Neural cell (in vitro differentiated cells): ENCODE measurements around the gene SAMD4A. TPM values are rescaled to one million over a fixed set of nuclear protein-coding genes. Genes with fewer than 3 reads are reported as not detected.

Source experiments
- H2AFZ ChIP-seq: fragments of 200-600, 300-800 bp; sonication (generic), shearing (Covaris generic); 2 replicates; pipeline ENCODE4 v1.6.0; 2014; ENCODE audit warnings: low read depth, mild to moderate bottlenecking, antibody characterized with exemption, low read length, moderate library complexity
- H3F3A ChIP-seq: fragments of 200-600 bp; shearing (Covaris generic); 2 replicates; pipeline ENCODE4 v1.6.1; 2016; ENCODE audit warnings: mild to moderate bottlenecking, moderate library complexity, mixed read lengths, antibody characterized with exemption, low read length; ENCODE audit not compliant: insufficient read depth, poor library complexity, severe bottlenecking
- H3K27ac ChIP-seq: fragments of 200-600, 300-800 bp; sonication (generic), shearing (Covaris generic); 2 replicates; pipeline ENCODE4 v1.5.1; 2014; ENCODE audit warnings: mild to moderate bottlenecking, low read length, moderate library complexity
- H3K27me3 ChIP-seq: fragments of 300-800, 200-600 bp; sonication (generic), shearing (Covaris generic); 2 replicates; pipeline ENCODE4 v1.6.0; 2014; ENCODE audit warnings: mild to moderate bottlenecking, low read depth, low read length, moderate library complexity; ENCODE audit not compliant: insufficient read depth
- H3K36me3 ChIP-seq: fragments of 300-800, 200-600 bp; sonication (generic), shearing (Covaris generic); 2 replicates; pipeline ENCODE4 v1.5.1; 2014; ENCODE audit warnings: mild to moderate bottlenecking, antibody characterized with exemption, low read length, moderate library complexity; ENCODE audit not compliant: insufficient read depth
- H3K4me2 ChIP-seq: fragments of 300-800, 200-600 bp; sonication (generic), shearing (Covaris generic); 2 replicates; pipeline ENCODE4 v1.6.0; 2014; ENCODE audit warnings: mild to moderate bottlenecking, low read length
- H3K4me3 ChIP-seq: fragments of 300-800, 200-600 bp; sonication (generic), shearing (Covaris generic); 2 replicates; pipeline ENCODE4 v1.5.1; 2014; ENCODE audit warnings: mild to moderate bottlenecking, low read length, moderate library complexity
- H3K79me2 ChIP-seq: fragments of 200-600 bp; shearing (Covaris generic); replicated peaks from 2 replicates; pipeline ENCODE4 v1.6.0; 2014; ENCODE audit warnings: mild to moderate bottlenecking, low read length, moderate library complexity; ENCODE audit not compliant: insufficient read depth
- H3K9ac ChIP-seq: fragments of 300-800, 200-600 bp; sonication (generic), shearing (Covaris generic); 2 replicates; pipeline ENCODE4 v1.6.1; 2016; ENCODE audit warnings: mild to moderate bottlenecking, low read length, mixed read lengths
- H3K9me2 ChIP-seq: fragments of 200-600 bp; shearing (Covaris generic); 2 replicates; pipeline ENCODE4 v1.6.1; 2016; ENCODE audit warnings: mild to moderate bottlenecking, low read length, mixed read lengths; ENCODE audit not compliant: insufficient read depth
- H3K9me3 ChIP-seq: fragments of 200-600, 300-800 bp; sonication (generic), shearing (Covaris generic); 2 replicates; pipeline ENCODE4 v1.6.1; 2016; ENCODE audit warnings: mild to moderate bottlenecking, mixed run types, low read length, moderate library complexity, mixed read lengths
- H4K20me1 ChIP-seq: fragments of 200-600 bp; shearing (Covaris generic); 2 replicates; pipeline ENCODE4 v1.6.1; 2016; ENCODE audit warnings: mild to moderate bottlenecking, mixed run types; ENCODE audit not compliant: insufficient read depth
- EP300 ChIP-seq: fragments of 450-650 bp; conservative IDR thresholded peaks from 2 replicates; pipeline ENCODE4 v1.6.1; 2014; ENCODE audit warnings: antibody characterized with exemption, mild to moderate bottlenecking, moderate library complexity; ENCODE audit not compliant: poor library complexity, severe bottlenecking
- EZH2 ChIP-seq: fragments of 200-600, 300-800 bp; shearing (Covaris generic), sonication (generic); IDR thresholded peaks from 2 replicates; pipeline ENCODE4 v1.6.1; 2014; ENCODE audit warnings: antibody characterized with exemption, low read length, borderline replicate concordance, mild to moderate bottlenecking; ENCODE audit not compliant: insufficient read depth, poor library complexity, severe bottlenecking
- MXI1 ChIP-seq: fragments of 450-650 bp; conservative IDR thresholded peaks from 2 replicates; pipeline ENCODE4 v1.6.1; 2014; ENCODE audit warnings: antibody characterized with exemption, mild to moderate bottlenecking; ENCODE audit not compliant: poor library complexity, severe bottlenecking
- POLR2AphosphoS5 ChIP-seq: IDR thresholded peaks from 2 replicates; pipeline ENCODE4 v1.6.1; 2012
- RAD21 ChIP-seq: fragments of 450-650 bp; conservative IDR thresholded peaks from 2 replicates; pipeline ENCODE4 v1.6.1; 2014; ENCODE audit warnings: antibody characterized with exemption, mild to moderate bottlenecking, moderate library complexity
- SMC3 ChIP-seq: fragments of 450-650 bp; conservative IDR thresholded peaks from 2 replicates; pipeline ENCODE4 v1.6.1; 2014; ENCODE audit warnings: antibody characterized with exemption, mild to moderate bottlenecking, moderate library complexity; ENCODE audit not compliant: poor library complexity
- TAF1 ChIP-seq: IDR thresholded peaks from 2 replicates; pipeline ENCODE4 v1.6.1; 2012; ENCODE audit warnings: low read depth
- polyA plus RNA-seq: library from polyadenylated mRNA; depleted of rRNA; stranded (reverse); fragments of >200 nt; gene quantifications from 2 replicates; pipeline ENCODE4 v1.2.3, GENCODE V29; 2014
- TF ChIP-seq, protein P1 (sequence below): fragments of 450-650 bp; IDR thresholded peaks from 2 replicates; pipeline ENCODE4 v1.5.1; 2014; ENCODE audit warnings: antibody characterized with exemption, mild to moderate bottlenecking, moderate library complexity; ENCODE audit not compliant: poor library complexity, severe bottlenecking
- TF ChIP-seq, protein P2 (sequence below): IDR thresholded peaks from 2 replicates; pipeline ENCODE4 v1.6.1; 2012; ENCODE audit warnings: borderline replicate concordance

SAMD4A gene
- polyA plus RNA-seq, 1 donor from 2014 or later = 1.0 TPM

- no peak overlapping the region for H3K4me3 ChIP-seq
- no peaks in the 10 kb centered on the region for H3K79me2 ChIP-seq
- no peaks in the 10 kb centered on the region for H3K9me2 ChIP-seq
- no peaks in the 10 kb centered on the region for H4K20me1 ChIP-seq
- H3K4me2 ChIP-seq = no peak overlapping the region
- TF ChIP-seq SMC3 = no peak
- no peak for TF ChIP-seq MXI1
- TF ChIP-seq POLR2AphosphoS5 = no peak
- no peak for TF ChIP-seq EP300
- TF ChIP-seq, protein P1, sequence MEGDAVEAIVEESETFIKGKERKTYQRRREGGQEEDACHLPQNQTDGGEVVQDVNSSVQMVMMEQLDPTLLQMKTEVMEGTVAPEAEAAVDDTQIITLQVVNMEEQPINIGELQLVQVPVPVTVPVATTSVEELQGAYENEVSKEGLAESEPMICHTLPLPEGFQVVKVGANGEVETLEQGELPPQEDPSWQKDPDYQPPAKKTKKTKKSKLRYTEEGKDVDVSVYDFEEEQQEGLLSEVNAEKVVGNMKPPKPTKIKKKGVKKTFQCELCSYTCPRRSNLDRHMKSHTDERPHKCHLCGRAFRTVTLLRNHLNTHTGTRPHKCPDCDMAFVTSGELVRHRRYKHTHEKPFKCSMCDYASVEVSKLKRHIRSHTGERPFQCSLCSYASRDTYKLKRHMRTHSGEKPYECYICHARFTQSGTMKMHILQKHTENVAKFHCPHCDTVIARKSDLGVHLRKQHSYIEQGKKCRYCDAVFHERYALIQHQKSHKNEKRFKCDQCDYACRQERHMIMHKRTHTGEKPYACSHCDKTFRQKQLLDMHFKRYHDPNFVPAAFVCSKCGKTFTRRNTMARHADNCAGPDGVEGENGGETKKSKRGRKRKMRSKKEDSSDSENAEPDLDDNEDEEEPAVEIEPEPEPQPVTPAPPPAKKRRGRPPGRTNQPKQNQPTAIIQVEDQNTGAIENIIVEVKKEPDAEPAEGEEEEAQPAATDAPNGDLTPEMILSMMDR = no peak
- no peak for TF ChIP-seq RAD21
- TF ChIP-seq, protein P2, sequence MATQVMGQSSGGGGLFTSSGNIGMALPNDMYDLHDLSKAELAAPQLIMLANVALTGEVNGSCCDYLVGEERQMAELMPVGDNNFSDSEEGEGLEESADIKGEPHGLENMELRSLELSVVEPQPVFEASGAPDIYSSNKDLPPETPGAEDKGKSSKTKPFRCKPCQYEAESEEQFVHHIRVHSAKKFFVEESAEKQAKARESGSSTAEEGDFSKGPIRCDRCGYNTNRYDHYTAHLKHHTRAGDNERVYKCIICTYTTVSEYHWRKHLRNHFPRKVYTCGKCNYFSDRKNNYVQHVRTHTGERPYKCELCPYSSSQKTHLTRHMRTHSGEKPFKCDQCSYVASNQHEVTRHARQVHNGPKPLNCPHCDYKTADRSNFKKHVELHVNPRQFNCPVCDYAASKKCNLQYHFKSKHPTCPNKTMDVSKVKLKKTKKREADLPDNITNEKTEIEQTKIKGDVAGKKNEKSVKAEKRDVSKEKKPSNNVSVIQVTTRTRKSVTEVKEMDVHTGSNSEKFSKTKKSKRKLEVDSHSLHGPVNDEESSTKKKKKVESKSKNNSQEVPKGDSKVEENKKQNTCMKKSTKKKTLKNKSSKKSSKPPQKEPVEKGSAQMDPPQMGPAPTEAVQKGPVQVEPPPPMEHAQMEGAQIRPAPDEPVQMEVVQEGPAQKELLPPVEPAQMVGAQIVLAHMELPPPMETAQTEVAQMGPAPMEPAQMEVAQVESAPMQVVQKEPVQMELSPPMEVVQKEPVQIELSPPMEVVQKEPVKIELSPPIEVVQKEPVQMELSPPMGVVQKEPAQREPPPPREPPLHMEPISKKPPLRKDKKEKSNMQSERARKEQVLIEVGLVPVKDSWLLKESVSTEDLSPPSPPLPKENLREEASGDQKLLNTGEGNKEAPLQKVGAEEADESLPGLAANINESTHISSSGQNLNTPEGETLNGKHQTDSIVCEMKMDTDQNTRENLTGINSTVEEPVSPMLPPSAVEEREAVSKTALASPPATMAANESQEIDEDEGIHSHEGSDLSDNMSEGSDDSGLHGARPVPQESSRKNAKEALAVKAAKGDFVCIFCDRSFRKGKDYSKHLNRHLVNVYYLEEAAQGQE = no peak
- no peak for TF ChIP-seq EZH2
- no peak for TF ChIP-seq TAF1
- no peaks in the 10 kb centered on the region for H3K36me3 ChIP-seq
- H2AFZ ChIP-seq = no peak overlapping the region
- H3K9ac ChIP-seq = no peak overlapping the region
- H3K27ac ChIP-seq = no peak overlapping the region
- no peaks in the 10 kb centered on the region for H3K27me3 ChIP-seq
- H3F3A ChIP-seq = no peaks in the 10 kb centered on the region
- no peaks in the 10 kb centered on the region for H3K9me3 ChIP-seq
These were observed 135.6 kb downstream of the SAMD4A start for GRCh38 chr14:54702492-54702891.

DNA sequence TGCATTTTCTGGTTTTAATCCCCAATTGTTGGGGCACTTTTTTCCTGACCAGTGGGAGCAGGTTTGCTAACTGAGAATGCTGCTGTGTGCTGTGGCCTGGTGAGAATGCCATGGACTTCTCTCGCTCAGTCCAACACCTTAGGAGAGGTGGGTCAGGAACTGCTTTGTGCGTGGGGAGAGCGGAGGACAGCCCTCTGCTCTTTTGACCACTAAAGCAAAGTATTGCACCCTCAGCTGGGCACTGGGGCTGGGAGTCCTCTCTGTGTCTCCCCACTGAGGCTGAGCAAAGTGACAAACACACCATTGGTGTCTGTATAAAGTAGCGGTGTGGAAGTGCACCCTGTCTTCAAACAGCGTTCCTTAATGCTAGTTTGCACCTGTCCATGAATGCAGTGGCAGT, 136.2 kb downstream of the SAMD4A start:
- H3K27me3 ChIP-seq = no peaks in the 10 kb centered on the region
- no peaks in the 10 kb centered on the region for H3K9me3 ChIP-seq
- no peak overlapping the region for H2AFZ ChIP-seq
- TF ChIP-seq SMC3 (no peak), EZH2 (no peak), RAD21 (no peak), EP300 (no peak), POLR2AphosphoS5 (no peak), TAF1 (no peak), MXI1 (no peak)
- TF ChIP-seq, protein P2 = no peak
- TF ChIP-seq, protein P1 = no peak
- no peak overlapping the region for H3K4me2 ChIP-seq
- no peaks in the 10 kb centered on the region for H3K36me3 ChIP-seq
- H3K79me2 ChIP-seq = no peaks in the 10 kb centered on the region
- H3K4me3 ChIP-seq = no peak overlapping the region
- no peak overlapping the region for H3K9ac ChIP-seq
- no peak overlapping the region for H3K27ac ChIP-seq
- no peaks in the 10 kb centered on the region for H3F3A ChIP-seq
- H4K20me1 ChIP-seq = no peaks in the 10 kb centered on the region
- no peaks in the 10 kb centered on the region for H3K9me2 ChIP-seq
